HEK293 (cell line): ENCODE data around the gene WDFY2.

ENCODE experiments used
- CTCF ChIA-PET: fragments of 350-600 bp; formaldehyde crosslinking; extraction: SDS; loops from one replicate; lab custom pipeline; 2021; ENCODE audit warnings: antibody characterized with exemption; lab: Yijun Ruan, JAX
- POLR2A ChIA-PET: fragments of 300-600 bp; formaldehyde crosslinking; extraction: SDS; loops from one replicate; lab custom pipeline; 2020; ENCODE audit warnings: antibody characterized with exemption, inconsistent platforms; lab: Yijun Ruan, JAX
- H3K27ac ChIP-seq: fragments of 200-500 bp; sonication (Bioruptor generic); 2 replicates; pipeline ENCODE4 v1.5.1; 2014; ENCODE audit warnings: low read depth, low read length, control low read depth, inconsistent platforms; ENCODE audit errors: extremely low read depth
- H3K36me3 ChIP-seq, 2 experiments: fragments of 200-500 bp in 1 of 2; sonication (Bioruptor generic) in 1 of 2; 1 replicate in 1 of 2; 2 replicates in 1 of 2; pipeline ENCODE4 v1.5.1; 2014 to 2017; ENCODE audit warnings: inconsistent platforms in 2 of 2, low read length in 2 of 2; ENCODE audit not compliant: control insufficient read depth in 2 of 2, insufficient read depth in 1 of 2
- H3K4me1 ChIP-seq: fragments of 200-500 bp; sonication (Bioruptor generic); 2 replicates; pipeline ENCODE4 v1.5.1; 2014; ENCODE audit warnings: mild to moderate bottlenecking, low read length, inconsistent platforms; ENCODE audit not compliant: control insufficient read depth, insufficient read depth
- H3K4me3 ChIP-seq: 2 replicates; pipeline ENCODE4 v1.5.1; 2011; ENCODE audit warnings: low read depth, mild to moderate bottlenecking, control low read depth, low read length, moderate library complexity
- H3K9me3 ChIP-seq: fragments of 200-500 bp; sonication (Bioruptor generic); 2 replicates; pipeline ENCODE4 v1.5.1; 2014; ENCODE audit warnings: low read depth, low read length, inconsistent platforms; ENCODE audit not compliant: control insufficient read depth, insufficient read depth
- BCL11A ChIP-seq: fragments of 450-650 bp; formaldehyde crosslinking; IDR thresholded peaks from 2 replicates; pipeline ENCODE4 v1.5.1; 2016; ENCODE audit warnings: low read depth, missing biosample characterization, missing genetic modification characterization
- GLIS1 ChIP-seq: fragments of 450-650 bp; formaldehyde crosslinking; IDR thresholded peaks from 2 replicates; pipeline ENCODE4 v1.5.1; 2016; ENCODE audit warnings: missing biosample characterization, missing genetic modification characterization
- KLF8 ChIP-seq: fragments of 450-650 bp; formaldehyde crosslinking; IDR thresholded peaks from 2 replicates; pipeline ENCODE4 v1.5.1; 2016; ENCODE audit warnings: missing biosample characterization, missing genetic modification characterization
- PBX3 ChIP-seq: sonication (generic); formaldehyde crosslinking; IDR thresholded peaks from 2 replicates; pipeline ENCODE4 v1.8.1; 2022; ENCODE audit warnings: mild to moderate bottlenecking, moderate library complexity, missing genetic modification reagents
- PRDM4 ChIP-seq: fragments of 450-650 bp; formaldehyde crosslinking; IDR thresholded peaks from 2 replicates; pipeline ENCODE4 v1.5.1; 2017; ENCODE audit warnings: missing biosample characterization, missing genetic modification characterization
- ZBTB20 ChIP-seq: fragments of 450-650 bp; formaldehyde crosslinking; IDR thresholded peaks from 2 replicates; pipeline ENCODE4 v1.5.1; 2016; ENCODE audit warnings: missing biosample characterization, missing genetic modification characterization
- ZIC2 ChIP-seq: fragments of 450-650 bp; formaldehyde crosslinking; IDR thresholded peaks from 2 replicates; pipeline ENCODE4 v1.5.1; 2016; ENCODE audit warnings: missing biosample characterization, missing genetic modification characterization
- ZNF121 ChIP-seq: fragments of 450-650 bp; formaldehyde crosslinking; IDR thresholded peaks from 2 replicates; pipeline ENCODE4 v1.5.1; 2016; ENCODE audit warnings: missing biosample characterization, missing genetic modification characterization
- ZNF169 ChIP-seq: fragments of 450-650 bp; formaldehyde crosslinking; IDR thresholded peaks from 2 replicates; pipeline ENCODE4 v1.5.1; 2016; ENCODE audit warnings: missing biosample characterization, missing genetic modification characterization
- ZNF202 ChIP-seq: fragments of 450-650 bp; formaldehyde crosslinking; IDR thresholded peaks from 2 replicates; pipeline ENCODE4 v1.5.1; 2016; ENCODE audit warnings: missing biosample characterization, missing genetic modification characterization, borderline replicate concordance
- ZNF24 ChIP-seq: fragments of 450-650 bp; formaldehyde crosslinking; IDR thresholded peaks from 2 replicates; pipeline ENCODE4 v1.5.1; 2016; ENCODE audit warnings: missing biosample characterization, missing genetic modification characterization
- ZNF274 ChIP-seq, 2 experiments: fragments of 200-500 bp in 1 of 2; fragments of 450-650 bp in 1 of 2; sonication (Bioruptor generic) in 1 of 2; formaldehyde crosslinking in 1 of 2; IDR thresholded peaks; 2 replicates each; pipeline versions ENCODE4 v1.5.1 to v1.6.1; 2014 to 2016; ENCODE audit warnings: borderline replicate concordance in 1 of 2, inconsistent platforms in 1 of 2, low read length in 1 of 2, missing biosample characterization in 1 of 2, missing genetic modification characterization in 1 of 2
- ZNF280D ChIP-seq: fragments of 450-650 bp; formaldehyde crosslinking; IDR thresholded peaks from 2 replicates; pipeline ENCODE4 v1.5.1; 2016; ENCODE audit warnings: missing biosample characterization, missing genetic modification characterization
- ZNF518A ChIP-seq: fragments of 450-650 bp; formaldehyde crosslinking; conservative IDR thresholded peaks from 2 replicates; pipeline ENCODE4 v1.5.1; 2016; ENCODE audit warnings: low read depth, missing biosample characterization, missing genetic modification characterization
- ZNF645 ChIP-seq: fragments of 450-650 bp; formaldehyde crosslinking; IDR thresholded peaks from 2 replicates; pipeline ENCODE4; 2016; ENCODE audit warnings: missing biosample characterization, missing genetic modification characterization
- ZNF677 ChIP-seq: fragments of 450-650 bp; IDR thresholded peaks from 2 replicates; pipeline ENCODE4 v1.5.0; 2018; ENCODE audit warnings: missing biosample characterization, mild to moderate bottlenecking, missing genetic modification characterization, moderate library complexity
- ZNF830 ChIP-seq: fragments of 450-650 bp; IDR thresholded peaks from 2 replicates; pipeline ENCODE4 v1.5.0; 2018; ENCODE audit warnings: missing biosample characterization, missing genetic modification characterization, low read depth, mild to moderate bottlenecking, moderate library complexity

Gene WDFY2

GRCh38 chr13:51783428-51784094 lies 199.3 kb downstream of the WDFY2 start (continued):
- no peak for TF ChIP-seq PRDM4 (tag by site-specific recombination)
- no peak for TF ChIP-seq ZBTB20
- no peak for TF ChIP-seq ZNF677 (tag by site-specific recombination)
- no peak for TF ChIP-seq KLF8 (tag by site-specific recombination)

GRCh38 chr13:51784097-51784496 lies 199.8 kb downstream of the WDFY2 start:
- TF ChIP-seq GLIS1 (tag by site-specific recombination) (peak; percentile 69), ZNF274 (IDR thresholded peaks at IDR 0.05; ENCODE audit: low read length) (no peak), ZNF274 (tag by site-specific recombination; IDR thresholded peaks at IDR 0.05; ENCODE audit: borderline replicate concordance) (no peak), ZIC2 (tag by site-specific recombination) (peak; percentile 94)
- POLR2A ChIA-PET: interaction anchor here (2.3 kb wide), 1 partner anchor 331 kb away, joined by 7 read pairs; the partner anchor contains the start of gene INTS6

GRCh38 chr13:51785712-51786424 lies 201.6 kb downstream of the WDFY2 start:
- Histone ChIP-seq H3K4me1 (peaks cover 13% of the 10 kb centered on the region), H3K9me3 (no peaks in the 10 kb centered on the region), H3K27ac (peak overlapping the region; percentile 22; the same call in 1 of the 2 replicates), H3K36me3 (no peaks in the 10 kb centered on the region), H3K4me3 (no peak overlapping the region)
- ChIA-PET POLR2A (interaction anchor here (0.8 to 3.0 kb wide), 3 partner anchors 12 to 333 kb away, joined by 3 to 27 read pairs (median 3); partner anchors contain the start of gene INTS6), CTCF (interaction anchor here (0.6 to 2.7 kb wide), 2 partner anchors 12 to 1896 kb away, joined by 3 to 16 read pairs; no protein-coding TSS in a partner anchor)
- TF ChIP-seq ZNF645 (no peak), ZNF830 (tag by site-specific recombination) (no peak), ZNF24 (tag by site-specific recombination) (peak; percentile 79; the same call in 1 of the 2 replicates), PBX3 (no peak), ZNF121 (no peak), ZNF280D (no peak), ZNF169 (tag by site-specific recombination) (no peak), ZNF202 (tag by site-specific recombination) (no peak), BCL11A (tag by site-specific recombination) (no peak), ZNF518A (0 out of 2 replicates have a peak, but pooled peaks have one; percentile 11)

More at GRCh38 chr13:51784097-51784496, 199.8 kb downstream of the WDFY2 start:
- Histone ChIP-seq H3K9me3 (no peaks in the 10 kb centered on the region), H3K36me3 (no peaks in the 10 kb centered on the region), H3K27ac (no peak overlapping the region), H3K4me3 (no peak overlapping the region), H3K4me1 (peaks cover 13% of the 10 kb centered on the region)
- CTCF ChIA-PET: no interaction called here
